Smooth muscle cell of the brain vasculature (primary cell): ENCODE measurements around the gene RBM39.
"Not testable (repeated sequence)": the region's sequence is repeated elsewhere in the genome, so short reads cannot be mapped to it uniquely, and the experiment has no call there.

ENCODE experiments used
- DNase-seq: peaks from one replicate; pipeline ENCODE4 v3.0.0-alpha.2; 2012; ENCODE audit warnings: low read depth, low spot score

Gene RBM39

GRCh38 chr20:35706591-35707529 lies 35.2 kb downstream of the RBM39 start:
- DNase-seq, result not testable (repeated sequence)

- DNase-seq, result not testable (repeated sequence)
Observed at GRCh38 chr20:35705894-35706293, 36.2 kb downstream of the RBM39 start.

- no peak for DNase-seq
Observed at GRCh38 chr20:35704514-35705261, 37.4 kb downstream of the RBM39 start.

GRCh38 chr20:35702824-35703695 lies 39.0 kb downstream of the RBM39 start:
- no peak for DNase-seq

GRCh38 chr20:35702051-35702823 lies 39.8 kb downstream of the RBM39 start:
- DNase-seq, result no peak

GRCh38 chr20:35700625-35701148 lies 41.4 kb downstream of the RBM39 start:
- DNase-seq, result no peak

- DNase-seq, result no peak
Observed at GRCh38 chr20:35699957-35700624, 42.0 kb downstream of the RBM39 start.

- DNase-seq, result peak; percentile 50
Observed at GRCh38 chr20:35699127-35699956, 42.7 kb downstream of the RBM39 start, which contains the start of the genes NFS1 and ROMO1. Gene NFS1, minus strand, starts transcription at chr20:35699352. Its CDS starts 64 bp downstream, at chr20:35699288. Gene ROMO1, plus strand, starts transcription at chr20:35699405. Its CDS starts 228 bp downstream, at chr20:35699633.

- no peak for DNase-seq
Observed at GRCh38 chr20:35698298-35699126, 43.5 kb downstream of the RBM39 start.

GRCh38 chr20:35697696-35698297 lies 44.3 kb downstream of the RBM39 start:
- DNase-seq, result no peak

GRCh38 chr20:35695978-35696377 lies 46.1 kb downstream of the RBM39 start:
- DNase-seq, result no peak

- DNase-seq, result no peak
Observed at GRCh38 chr20:35695245-35695749, 46.8 kb downstream of the RBM39 start.

GRCh38 chr20:35690265-35690664 lies 51.8 kb downstream of the RBM39 start:
- no peak for DNase-seq

GRCh38 chr20:35686872-35687271 lies 55.2 kb downstream of the RBM39 start:
- DNase-seq, result not testable (repeated sequence)

GRCh38 chr20:35685368-35685767 lies 56.7 kb downstream of the RBM39 start:
- not testable (repeated sequence) for DNase-seq

- DNase-seq, result no peak
Observed at GRCh38 chr20:35681960-35682359, 60.1 kb downstream of the RBM39 start.

GRCh38 chr20:35680452-35681183 lies 61.4 kb downstream of the RBM39 start:
- DNase-seq, result no peak
